Caco-2 (cell line): ENCODE measurements around the gene DGKI. TPM values are rescaled to one million over a fixed set of nuclear protein-coding genes. Genes with fewer than 3 reads are reported as not detected.

Experiments used
- BruUV-seq: library from RNA; stranded (reverse); fragments of 400-500 nt; replicated peaks from 2 replicates; lab custom pipeline; 2021; lab: Mats Ljungman, UMichigan
- CTCF ChIA-PET: fragments of 300-600 bp; sonication (Branson Sonifier 250); formaldehyde crosslinking; loops from one replicate; lab custom pipeline; 2022; ENCODE audit warnings: antibody characterized with exemption; lab: Charles Lee
- POLR2A ChIA-PET: fragments of 300-600 bp; sonication (Branson Sonifier 250); formaldehyde crosslinking; loops from one replicate; lab custom pipeline; 2022; ENCODE audit warnings: antibody characterized with exemption; lab: Charles Lee
- DNase-seq, 2 experiments: peaks; one replicate each; pipeline versions ENCODE4 v3.0.0 to v3.0.0-alpha.2; 2020 to 2022
- H3K27me3 ChIP-seq: replicated peaks from 2 replicates; pipeline ENCODE4 v1.6.0; 2011; ENCODE audit warnings: low read length; ENCODE audit not compliant: control insufficient read depth, insufficient read depth
- H3K36me3 ChIP-seq: 2 replicates; pipeline ENCODE4 v1.5.1; 2011; ENCODE audit warnings: low read length; ENCODE audit not compliant: control insufficient read depth, insufficient read depth
- H3K4me1 ChIP-seq: fragments of 250-450 bp; sonication (Bioruptor Pico); 2 replicates; pipeline ENCODE4 v1.5.1; 2020; ENCODE audit warnings: mild to moderate bottlenecking
- H3K4me3 ChIP-seq: 2 replicates; pipeline ENCODE4 v1.5.1; 2011; ENCODE audit warnings: low read depth, mild to moderate bottlenecking, control low read depth, low read length
- H3K9me3 ChIP-seq: fragments of 250-450 bp; sonication (Bioruptor Pico); 2 replicates; pipeline ENCODE4 v1.5.1; 2020; ENCODE audit warnings: mild to moderate bottlenecking, moderate library complexity
- H3K27ac Mint-ChIP-seq: one replicate; pipeline ENCODE4 v1.8.0; 2022; ENCODE audit warnings: mixed read lengths; ENCODE audit not compliant: unreplicated experiment
- H3K27me3 Mint-ChIP-seq: one replicate; pipeline ENCODE4 v1.8.0; 2022; ENCODE audit warnings: mixed read lengths; ENCODE audit not compliant: insufficient read depth, unreplicated experiment
- H3K36me3 Mint-ChIP-seq: one replicate; pipeline ENCODE4 v1.8.0; 2022; ENCODE audit warnings: mild to moderate bottlenecking, mixed read lengths; ENCODE audit not compliant: insufficient read depth, unreplicated experiment
- H3K4me1 Mint-ChIP-seq: one replicate; pipeline ENCODE4 v1.8.0; 2022; ENCODE audit warnings: low read depth, mixed read lengths; ENCODE audit not compliant: unreplicated experiment
- H3K4me3 Mint-ChIP-seq: one replicate; pipeline ENCODE4 v1.8.0; 2022; ENCODE audit warnings: mild to moderate bottlenecking, moderate library complexity, mixed read lengths; ENCODE audit not compliant: unreplicated experiment
- H3K9me3 Mint-ChIP-seq: one replicate; pipeline ENCODE4 v1.8.0; 2022; ENCODE audit warnings: mixed read lengths; ENCODE audit not compliant: unreplicated experiment
- intact Hi-C: fragments of 100-400 bp; cut with micrococcal nuclease; formaldehyde crosslinking; loops from one replicate; pipeline ENCODE4 v1.10.0; 2022; ENCODE audit not compliant: unreplicated experiment
- total RNA-seq: library from RNA; stranded (reverse); gene quantifications from 2 replicates; pipeline ENCODE4 v1.2.3, GENCODE V29; 2022
- TF ChIP-seq, protein P1 (sequence below), 2 experiments: fragments of 200-600 bp in 1 of 2; IDR thresholded peaks; 1 replicate in 1 of 2; 2 replicates in 1 of 2; pipeline versions ENCODE4 v1.5.1 to v1.8.0; 2011 to 2022; ENCODE audit warnings: antibody characterized with exemption in 1 of 2, control low read depth in 1 of 2, inconsistent platforms in 1 of 2, low read depth in 1 of 2, low read length in 1 of 2, mild to moderate bottlenecking in 1 of 2, moderate library complexity in 1 of 2; ENCODE audit not compliant: insufficient read depth in 1 of 2, severe bottlenecking in 1 of 2, unreplicated experiment in 1 of 2

Gene DGKI
- total RNA-seq, 1 experiment from 2014 or later = 0.84 TPM

DNA sequence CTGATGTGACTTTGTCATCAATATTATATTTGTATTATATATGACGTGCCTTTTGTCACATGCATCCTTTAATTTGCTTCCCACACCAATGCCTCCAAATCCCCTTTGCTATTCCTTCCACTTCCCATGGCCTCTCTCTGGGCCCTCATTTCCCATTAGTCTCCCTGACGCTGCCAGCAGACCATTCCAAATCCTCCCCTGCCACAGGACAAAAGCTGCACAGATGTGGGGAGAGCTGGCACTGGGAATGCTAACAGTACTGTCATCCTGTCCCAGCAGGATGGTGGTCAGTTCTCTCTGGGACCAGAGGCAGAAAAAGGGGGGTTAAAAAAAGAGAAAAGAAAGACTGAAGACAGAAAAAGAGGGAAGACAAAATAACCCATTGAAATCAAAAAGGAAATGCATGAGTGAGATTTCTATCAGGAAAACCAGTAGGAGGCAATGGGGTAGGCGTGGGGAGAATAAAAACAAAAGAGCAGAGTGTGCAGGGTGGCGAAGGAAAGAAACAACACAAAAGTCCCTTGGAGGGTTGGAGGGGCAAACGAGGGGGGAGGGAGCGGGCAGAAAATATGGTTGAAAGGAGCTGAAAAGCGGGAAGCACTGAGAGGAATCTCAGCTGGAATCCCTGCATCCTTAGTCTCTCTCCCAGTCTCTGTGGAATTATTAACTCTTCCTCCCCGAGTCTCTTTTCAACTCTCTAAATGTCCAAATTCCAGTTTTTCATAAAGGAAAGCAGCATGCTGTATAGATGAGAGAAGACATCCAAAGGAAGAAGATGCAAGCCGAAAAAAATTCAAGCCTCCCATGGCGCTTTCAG, 444.0 kb downstream of the DGKI start:
- ChIA-PET POLR2A (no interaction called here), CTCF (no interaction called here)
- Histone ChIP-seq H3K9me3 (no peaks in the 10 kb centered on the region), H3K27me3 (no peaks in the 10 kb centered on the region), H3K4me1 (no peaks in the 10 kb centered on the region), H3K36me3 (no peaks in the 10 kb centered on the region), H3K4me3 (no peak overlapping the region)
- H3K27ac Mint-ChIP-seq = no peak overlapping the region
- peaks cover 4% of the 10 kb centered on the region for H3K27me3 Mint-ChIP-seq
- no peaks in the 10 kb centered on the region for H3K9me3 Mint-ChIP-seq
- intact Hi-C loops = no loop called here
- BruUV-seq = no TSS peak
- no peaks in the 10 kb centered on the region for H3K4me1 Mint-ChIP-seq
- H3K4me3 Mint-ChIP-seq = no peak overlapping the region
- no peak for DNase-seq
- TF ChIP-seq, protein P1, sequence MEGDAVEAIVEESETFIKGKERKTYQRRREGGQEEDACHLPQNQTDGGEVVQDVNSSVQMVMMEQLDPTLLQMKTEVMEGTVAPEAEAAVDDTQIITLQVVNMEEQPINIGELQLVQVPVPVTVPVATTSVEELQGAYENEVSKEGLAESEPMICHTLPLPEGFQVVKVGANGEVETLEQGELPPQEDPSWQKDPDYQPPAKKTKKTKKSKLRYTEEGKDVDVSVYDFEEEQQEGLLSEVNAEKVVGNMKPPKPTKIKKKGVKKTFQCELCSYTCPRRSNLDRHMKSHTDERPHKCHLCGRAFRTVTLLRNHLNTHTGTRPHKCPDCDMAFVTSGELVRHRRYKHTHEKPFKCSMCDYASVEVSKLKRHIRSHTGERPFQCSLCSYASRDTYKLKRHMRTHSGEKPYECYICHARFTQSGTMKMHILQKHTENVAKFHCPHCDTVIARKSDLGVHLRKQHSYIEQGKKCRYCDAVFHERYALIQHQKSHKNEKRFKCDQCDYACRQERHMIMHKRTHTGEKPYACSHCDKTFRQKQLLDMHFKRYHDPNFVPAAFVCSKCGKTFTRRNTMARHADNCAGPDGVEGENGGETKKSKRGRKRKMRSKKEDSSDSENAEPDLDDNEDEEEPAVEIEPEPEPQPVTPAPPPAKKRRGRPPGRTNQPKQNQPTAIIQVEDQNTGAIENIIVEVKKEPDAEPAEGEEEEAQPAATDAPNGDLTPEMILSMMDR (IDR thresholded peaks at IDR 0.05; ENCODE audit: insufficient read depth in 1 of 2, low read depth in 1 of 2, low read length in 1 of 2, severe bottlenecking in 1 of 2, unreplicated experiment in 1 of 2) = no peak
- no peaks in the 10 kb centered on the region for H3K36me3 Mint-ChIP-seq

DNA sequence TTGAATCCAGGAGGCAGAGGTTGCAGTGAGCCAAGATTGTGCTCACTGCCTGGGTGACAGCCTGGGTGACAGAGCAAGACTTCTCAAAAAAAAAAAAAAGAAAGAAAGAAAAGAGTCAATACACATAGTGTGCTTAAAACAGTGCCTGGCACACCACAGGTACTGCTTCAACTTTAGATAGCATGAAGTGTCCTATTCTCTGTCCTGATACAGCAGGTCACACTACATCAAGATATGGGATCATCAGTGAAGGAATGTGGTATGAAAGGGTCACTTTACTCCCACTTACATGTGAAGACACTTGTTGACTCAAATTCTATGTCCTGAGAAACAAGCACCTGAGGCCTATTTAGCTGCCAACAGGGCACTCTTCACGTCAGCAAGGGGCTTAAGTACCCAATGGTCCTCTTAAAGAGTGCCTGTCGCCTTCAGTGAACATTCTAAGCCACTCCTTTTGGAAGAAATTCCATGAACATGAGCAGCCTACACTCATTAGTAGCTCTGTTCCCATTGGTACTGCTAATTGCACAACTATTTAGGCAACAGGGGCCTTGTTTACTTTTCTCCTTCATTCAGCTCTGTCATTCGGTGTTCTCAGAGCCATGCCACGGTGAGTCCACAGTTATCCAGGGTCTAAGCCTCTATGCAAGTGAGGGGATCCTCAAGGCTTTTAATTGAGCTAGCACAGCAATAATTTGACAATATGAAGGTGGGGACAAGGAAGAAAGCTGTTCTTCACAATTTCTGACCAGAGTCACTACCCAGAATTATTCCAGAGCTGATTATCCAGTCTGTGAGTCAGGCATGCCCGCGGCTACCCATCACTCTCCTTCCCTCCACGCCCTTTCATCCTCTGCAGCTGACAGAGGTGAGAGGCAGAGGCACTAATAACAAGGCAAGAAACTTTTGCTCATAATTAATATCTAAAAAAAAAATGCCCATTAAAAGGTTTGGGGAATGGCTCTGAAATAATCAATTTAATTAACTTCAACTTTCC, 446.6 kb downstream of the DGKI start:
- Mint-ChIP-seq H3K9me3 (no peaks in the 10 kb centered on the region), H3K27ac (no peak overlapping the region), H3K27me3 (no peaks in the 10 kb centered on the region), H3K4me1 (no peaks in the 10 kb centered on the region), H3K4me3 (no peak overlapping the region), H3K36me3 (no peaks in the 10 kb centered on the region)
- ChIA-PET POLR2A (no interaction called here), CTCF (no interaction called here)
- Histone ChIP-seq H3K27me3 (no peaks in the 10 kb centered on the region), H3K36me3 (no peaks in the 10 kb centered on the region), H3K4me1 (no peaks in the 10 kb centered on the region), H3K9me3 (no peaks in the 10 kb centered on the region), H3K4me3 (no peak overlapping the region)
- TF ChIP-seq, protein P1 (IDR thresholded peaks at IDR 0.05; ENCODE audit: insufficient read depth in 1 of 2, low read depth in 1 of 2, low read length in 1 of 2, severe bottlenecking in 1 of 2, unreplicated experiment in 1 of 2) = no peak
- intact Hi-C loops = no loop called here
- no peak for DNase-seq
- BruUV-seq = no TSS peak

DNA sequence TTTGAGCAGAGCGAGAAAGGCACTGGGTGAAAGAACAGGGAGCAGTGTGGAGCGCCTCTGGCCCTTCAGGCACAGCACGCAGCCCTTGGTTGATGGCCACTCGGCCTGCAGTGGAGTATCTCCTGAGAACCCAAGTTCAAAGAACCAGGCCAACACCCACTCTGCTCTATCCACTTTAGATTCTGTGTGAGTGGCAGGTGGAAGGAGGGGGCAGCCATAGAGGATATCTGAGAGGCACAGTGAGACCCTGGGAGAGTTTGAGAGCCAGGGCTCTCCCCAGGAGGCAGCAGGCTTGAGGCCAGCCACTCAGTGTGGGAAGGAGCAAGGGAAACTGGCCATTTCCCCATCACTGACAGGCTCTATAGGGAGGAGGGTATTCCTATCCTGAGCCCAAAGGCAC, 450.7 kb downstream of the DGKI start:
- Histone ChIP-seq H3K36me3 (no peaks in the 10 kb centered on the region), H3K9me3 (no peaks in the 10 kb centered on the region), H3K4me1 (no peaks in the 10 kb centered on the region), H3K27me3 (no peaks in the 10 kb centered on the region), H3K4me3 (no peak overlapping the region)
- H3K4me3 Mint-ChIP-seq = no peak overlapping the region
- H3K36me3 Mint-ChIP-seq = no peaks in the 10 kb centered on the region
- TF ChIP-seq, protein P1 (IDR thresholded peaks at IDR 0.05; ENCODE audit: insufficient read depth in 1 of 2, low read depth in 1 of 2, low read length in 1 of 2, severe bottlenecking in 1 of 2, unreplicated experiment in 1 of 2) = no peak
- intact Hi-C loops = no loop called here
- ChIA-PET CTCF (no interaction called here), POLR2A (no interaction called here)
- H3K4me1 Mint-ChIP-seq = no peaks in the 10 kb centered on the region
- H3K9me3 Mint-ChIP-seq = no peaks in the 10 kb centered on the region
- DNase-seq = no peak
- H3K27ac Mint-ChIP-seq = no peak overlapping the region
- no peaks in the 10 kb centered on the region for H3K27me3 Mint-ChIP-seq
- no TSS peak for BruUV-seq
